DOHH2 (cell line): Measurements from ENCODE around the gene SMURF1.

Experiments
- H3F3A ChIP-seq: fragments of 200-600 bp; sonication (generic), shearing (Covaris generic); 2 replicates; pipeline ENCODE4 v1.6.0; 2016; ENCODE audit warnings: antibody characterized with exemption, mild to moderate bottlenecking; ENCODE audit not compliant: control insufficient read depth, insufficient read depth
- H3K27ac ChIP-seq: fragments of 200-600 bp; sonication (generic); 2 replicates; pipeline ENCODE4 v1.5.1; 2014; ENCODE audit warnings: low read depth, mild to moderate bottlenecking, low read length, moderate library complexity
- H3K27me3 ChIP-seq: fragments of 200-600 bp; sonication (generic); 2 replicates; pipeline ENCODE4 v1.6.1; 2014; ENCODE audit warnings: mild to moderate bottlenecking, low read length, mixed read lengths; ENCODE audit not compliant: control insufficient read depth
- H3K36me3 ChIP-seq: fragments of 200-600 bp; sonication (generic); 2 replicates; pipeline ENCODE4 v1.6.1; 2014; ENCODE audit warnings: mild to moderate bottlenecking, low read length, moderate library complexity, mixed read lengths; ENCODE audit not compliant: control insufficient read depth
- H3K4me1 ChIP-seq: fragments of 200-600 bp; sonication (generic); 2 replicates; pipeline ENCODE4 v1.6.1; 2014; ENCODE audit warnings: mild to moderate bottlenecking, low read length, mixed read lengths; ENCODE audit not compliant: control insufficient read depth
- H3K4me2 ChIP-seq: fragments of 200-600 bp; sonication (generic); 2 replicates; pipeline ENCODE4 v1.6.0; 2014; ENCODE audit warnings: mild to moderate bottlenecking, low read length, moderate library complexity
- H3K4me3 ChIP-seq: fragments of 200-600 bp; sonication (generic); 2 replicates; pipeline ENCODE4 v1.5.1; 2014; ENCODE audit warnings: mild to moderate bottlenecking, low read length, mixed read lengths
- H3K79me2 ChIP-seq: fragments of 200-600 bp; sonication (generic); 2 replicates; pipeline ENCODE4 v1.6.1; 2014; ENCODE audit warnings: mild to moderate bottlenecking, low read length, mixed read lengths; ENCODE audit not compliant: control insufficient read depth
- H3K9me2 ChIP-seq: fragments of 200-600 bp; sonication (generic); replicated peaks from 2 replicates; pipeline ENCODE4 v1.6.1; 2014; ENCODE audit warnings: mild to moderate bottlenecking, low read length, mixed read lengths; ENCODE audit not compliant: control insufficient read depth
- H3K9me3 ChIP-seq: fragments of 200-600 bp; sonication (generic); 2 replicates; pipeline ENCODE4 v1.6.1; 2014; ENCODE audit warnings: antibody characterized with exemption, low read length, mixed read lengths; ENCODE audit not compliant: control insufficient read depth, insufficient read depth
- H4K20me1 ChIP-seq: fragments of 200-600 bp; sonication (generic); 2 replicates; pipeline ENCODE4 v1.6.0; 2014; ENCODE audit warnings: low read depth, mild to moderate bottlenecking, antibody characterized with exemption, low read length, moderate library complexity; ENCODE audit not compliant: control insufficient read depth, insufficient read depth
- EZH2phosphoT487 ChIP-seq: fragments of 200-600 bp; sonication (generic); IDR thresholded peaks from 2 replicates; pipeline ENCODE4 v1.6.1; 2017; ENCODE audit warnings: borderline replicate concordance, mild to moderate bottlenecking, antibody characterized with exemption, low read length, moderate library complexity, mixed read lengths
- TF ChIP-seq, protein P1 (sequence below): fragments of 200-600 bp; sonication (generic); IDR thresholded peaks from one replicate; pipeline ENCODE4 v1.5.1; 2014; ENCODE audit warnings: antibody characterized with exemption, mild to moderate bottlenecking, low read depth, low read length; ENCODE audit not compliant: poor library complexity, severe bottlenecking

Gene SMURF1

GRCh38 chr7:99011341-99011705 is 132.6 kb downstream of the SMURF1 start:
- Histone ChIP-seq H3K9me3 (no peaks in the 10 kb centered on the region), H3K27me3 (no peaks in the 10 kb centered on the region), H4K20me1 (no peaks in the 10 kb centered on the region), H3K36me3 (peaks cover 85% of the 10 kb centered on the region), H3K27ac (no peak overlapping the region), H3F3A (no peaks in the 10 kb centered on the region), H3K4me2 (no peak overlapping the region), H3K9me2 (no peaks in the 10 kb centered on the region), H3K4me1 (no peaks in the 10 kb centered on the region), H3K79me2 (no peaks in the 10 kb centered on the region; the same call in 1 of the 2 replicates), H3K4me3 (no peak overlapping the region)
- TF ChIP-seq, protein P1, sequence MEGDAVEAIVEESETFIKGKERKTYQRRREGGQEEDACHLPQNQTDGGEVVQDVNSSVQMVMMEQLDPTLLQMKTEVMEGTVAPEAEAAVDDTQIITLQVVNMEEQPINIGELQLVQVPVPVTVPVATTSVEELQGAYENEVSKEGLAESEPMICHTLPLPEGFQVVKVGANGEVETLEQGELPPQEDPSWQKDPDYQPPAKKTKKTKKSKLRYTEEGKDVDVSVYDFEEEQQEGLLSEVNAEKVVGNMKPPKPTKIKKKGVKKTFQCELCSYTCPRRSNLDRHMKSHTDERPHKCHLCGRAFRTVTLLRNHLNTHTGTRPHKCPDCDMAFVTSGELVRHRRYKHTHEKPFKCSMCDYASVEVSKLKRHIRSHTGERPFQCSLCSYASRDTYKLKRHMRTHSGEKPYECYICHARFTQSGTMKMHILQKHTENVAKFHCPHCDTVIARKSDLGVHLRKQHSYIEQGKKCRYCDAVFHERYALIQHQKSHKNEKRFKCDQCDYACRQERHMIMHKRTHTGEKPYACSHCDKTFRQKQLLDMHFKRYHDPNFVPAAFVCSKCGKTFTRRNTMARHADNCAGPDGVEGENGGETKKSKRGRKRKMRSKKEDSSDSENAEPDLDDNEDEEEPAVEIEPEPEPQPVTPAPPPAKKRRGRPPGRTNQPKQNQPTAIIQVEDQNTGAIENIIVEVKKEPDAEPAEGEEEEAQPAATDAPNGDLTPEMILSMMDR, result no peak
- TF ChIP-seq EZH2phosphoT487, result no peak

DNA sequence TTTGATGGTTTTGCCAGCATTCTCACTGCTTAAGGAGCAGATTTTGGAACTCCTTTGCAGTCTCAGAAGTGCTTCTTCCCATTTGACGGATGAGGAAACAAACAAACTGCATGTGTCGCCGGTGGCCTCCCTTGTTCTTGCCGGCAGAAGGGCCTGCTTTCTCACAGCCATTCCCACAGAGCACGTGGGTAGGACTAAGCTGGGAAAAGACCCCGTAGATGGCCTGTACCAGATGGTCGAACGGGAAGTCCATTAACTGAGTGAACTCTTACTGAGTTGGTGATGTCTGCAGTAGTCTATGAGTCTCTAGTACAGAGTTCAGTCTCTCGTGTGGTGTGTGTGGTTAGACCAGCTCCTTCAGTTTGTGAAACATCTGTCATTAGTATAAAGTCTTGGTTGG is 133.6 kb downstream of the SMURF1 start:
- Histone ChIP-seq H3K9me2 (no peaks in the 10 kb centered on the region), H3F3A (no peaks in the 10 kb centered on the region), H3K4me3 (no peak overlapping the region), H4K20me1 (no peaks in the 10 kb centered on the region), H3K4me2 (no peak overlapping the region), H3K4me1 (0 out of 2 replicates have a peak, but pooled peaks cover 4% of the 10 kb centered on the region), H3K9me3 (no peaks in the 10 kb centered on the region), H3K36me3 (peaks cover 87% of the 10 kb centered on the region), H3K27ac (no peak overlapping the region), H3K27me3 (no peaks in the 10 kb centered on the region), H3K79me2 (no peaks in the 10 kb centered on the region)
- TF ChIP-seq EZH2phosphoT487, result no peak
- TF ChIP-seq, protein P1, result no peak

DNA sequence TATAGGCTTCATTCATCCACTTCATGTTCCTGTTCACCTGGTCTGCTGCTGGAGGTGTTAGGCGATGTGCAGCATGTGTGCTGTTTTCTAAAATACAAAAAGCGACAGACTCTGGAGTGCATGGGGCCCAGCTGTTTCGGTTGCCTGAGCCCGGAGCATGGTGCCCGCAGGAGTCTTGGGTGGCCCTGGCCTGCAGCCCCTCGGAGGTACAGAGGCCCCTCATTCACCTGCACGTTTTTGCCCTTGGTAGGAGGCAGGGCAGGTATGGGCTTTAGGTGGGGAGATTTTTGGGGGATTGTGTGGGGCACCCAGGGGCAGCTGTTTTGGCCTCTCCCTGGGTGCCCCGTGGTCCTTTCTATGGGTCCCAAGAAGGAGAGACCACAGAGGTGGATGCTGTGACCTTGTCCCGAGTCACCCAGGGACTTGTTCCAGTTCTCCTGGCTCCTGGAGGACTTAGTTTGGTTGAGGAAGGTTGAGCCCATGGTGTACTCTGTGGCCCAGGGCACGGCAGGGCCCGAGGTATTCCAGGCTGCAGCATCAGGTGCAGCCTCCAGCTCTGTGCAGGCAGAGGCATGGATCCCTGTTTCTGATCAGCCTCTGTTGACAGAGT is 134.9 kb downstream of the SMURF1 start:
- H3K4me3 ChIP-seq, result no peak overlapping the region
- H4K20me1 ChIP-seq, result no peaks in the 10 kb centered on the region
- 0 out of 2 replicates have a peak, but pooled peaks cover 7% of the 10 kb centered on the region for H3K4me1 ChIP-seq
- no peaks in the 10 kb centered on the region for H3K79me2 ChIP-seq
- H3K27me3 ChIP-seq, result no peaks in the 10 kb centered on the region
- no peaks in the 10 kb centered on the region for H3K9me2 ChIP-seq
- H3K9me3 ChIP-seq, result no peaks in the 10 kb centered on the region
- TF ChIP-seq, protein P1, result no peak
- no peak for TF ChIP-seq EZH2phosphoT487
- H3K4me2 ChIP-seq, result no peak overlapping the region
- H3F3A ChIP-seq, result no peaks in the 10 kb centered on the region
- H3K27ac ChIP-seq, result no peak overlapping the region
- H3K36me3 ChIP-seq, result peaks cover 87% of the 10 kb centered on the region
